Gastrocnemius medialis (tissue), 4 donors: Measurements from ENCODE around the gene MDFIC. TPM values are rescaled to one million over a fixed set of nuclear protein-coding genes. Genes with fewer than 3 reads are reported as not detected.

Experiments
- ATAC-seq, 2 donors: fragments of 150-250 bp; one replicate each; pipeline ENCODE4 v1.9.1; 2016
- DNase-seq, 2 donors: peaks; one replicate each; pipeline ENCODE4 v3.0.0-alpha.2; 2019
- H3K27ac ChIP-seq, 4 donors: fragments of 200-600 bp; sonication (generic); 1 replicate in 1 of 4; 2 replicates in 3 of 4; pipeline ENCODE4 v1.5.1; 2016 to 2018; ENCODE audit warnings: mild to moderate bottlenecking in 2 of 4, moderate library complexity in 1 of 4
- H3K27me3 ChIP-seq, 3 donors: fragments of 200-600 bp; sonication (generic) in 2 of 3; 1 replicate in 1 of 3; 2 replicates in 2 of 3; pipeline versions ENCODE4 v1.5.1 to v1.6.0; 2016 to 2019; ENCODE audit warnings: mild to moderate bottlenecking in 1 of 3, moderate library complexity in 1 of 3
- H3K36me3 ChIP-seq, 2 donors: fragments of 200-600 bp; sonication (generic) in 1 of 2; one replicate each; pipeline ENCODE4 v1.5.1; 2017 to 2018
- H3K4me1 ChIP-seq, 2 donors: fragments of 200-600 bp; sonication (generic) in 1 of 2; one replicate each; pipeline ENCODE4 v1.5.1; 2016 to 2017; ENCODE audit warnings: mild to moderate bottlenecking in 2 of 2
- H3K4me3 ChIP-seq, 4 donors: fragments of 200-600 bp; sonication (generic) in 3 of 4; 1 replicate in 1 of 4; 2 replicates in 3 of 4; pipeline ENCODE4 v1.5.1; 2016 to 2019; ENCODE audit warnings: mild to moderate bottlenecking in 2 of 4
- H3K9me3 ChIP-seq, 3 donors: fragments of 200-600 bp; sonication (generic) in 2 of 3; 1 replicate in 1 of 3; 2 replicates in 2 of 3; pipeline ENCODE4 v1.5.1; 2016 to 2019
- POLR2A ChIP-seq, 2 donors: fragments of 450-650 bp; IDR thresholded peaks; one replicate each; pipeline ENCODE4 v1.6.1; 2017; ENCODE audit warnings: antibody characterized with exemption in 2 of 2, mild to moderate bottlenecking in 2 of 2, moderate library complexity in 2 of 2
- in situ Hi-C, 4 donors: fragments of 200-750 bp; cut with MboI; loops; one replicate each; pipeline versions ENCODE4 v1.15.0 to v1.8.0; 2017; ENCODE audit warnings: low sequenced_read_pairs in 4 of 4
- intact Hi-C: fragments of 100-400 bp; cut with DNase I; formaldehyde crosslinking; loops from one replicate; pipeline ENCODE4 v1.15.1; 2023; ENCODE audit warnings: low total_unique reads
- total RNA-seq, 4 donors: library from RNA; depleted of rRNA; stranded (reverse); fragments of >200 nt; gene quantifications; one replicate each; pipeline versions ENCODE4 v1.1.0 to v1.2.3, GENCODE V29; 2016
- TF ChIP-seq, protein P1 (sequence below), 5 experiments: fragments of 450-650 bp in 3 of 5; fragments of 200-600 bp in 2 of 5; sonication (generic) in 2 of 5; IDR thresholded peaks in 4 of 5; conservative IDR thresholded peaks in 1 of 5; 1 replicate in 4 of 5; 2 replicates in 1 of 5; pipeline ENCODE4 v1.5.1; 2016 to 2019; ENCODE audit warnings: antibody characterized with exemption in 5 of 5, mild to moderate bottlenecking in 3 of 5, moderate library complexity in 3 of 5

MDFIC gene
- total RNA-seq, 4 donors from 2014 or later: 6.3 to 11.6 (median 10.6) TPM

GRCh38 chr7:115034515-115034914 is 112.6 kb downstream of the MDFIC start:
- no peak overlapping the region for H3K4me3 ChIP-seq
- H3K36me3 ChIP-seq: no peaks in the 10 kb centered on the region
- H3K4me1 ChIP-seq: no peaks in the 10 kb centered on the region
- ATAC-seq: no peak
- no peaks in the 10 kb centered on the region for H3K27me3 ChIP-seq
- TF ChIP-seq POLR2A (IDR thresholded peaks at IDR 0.05): no peak
- TF ChIP-seq, protein P1, sequence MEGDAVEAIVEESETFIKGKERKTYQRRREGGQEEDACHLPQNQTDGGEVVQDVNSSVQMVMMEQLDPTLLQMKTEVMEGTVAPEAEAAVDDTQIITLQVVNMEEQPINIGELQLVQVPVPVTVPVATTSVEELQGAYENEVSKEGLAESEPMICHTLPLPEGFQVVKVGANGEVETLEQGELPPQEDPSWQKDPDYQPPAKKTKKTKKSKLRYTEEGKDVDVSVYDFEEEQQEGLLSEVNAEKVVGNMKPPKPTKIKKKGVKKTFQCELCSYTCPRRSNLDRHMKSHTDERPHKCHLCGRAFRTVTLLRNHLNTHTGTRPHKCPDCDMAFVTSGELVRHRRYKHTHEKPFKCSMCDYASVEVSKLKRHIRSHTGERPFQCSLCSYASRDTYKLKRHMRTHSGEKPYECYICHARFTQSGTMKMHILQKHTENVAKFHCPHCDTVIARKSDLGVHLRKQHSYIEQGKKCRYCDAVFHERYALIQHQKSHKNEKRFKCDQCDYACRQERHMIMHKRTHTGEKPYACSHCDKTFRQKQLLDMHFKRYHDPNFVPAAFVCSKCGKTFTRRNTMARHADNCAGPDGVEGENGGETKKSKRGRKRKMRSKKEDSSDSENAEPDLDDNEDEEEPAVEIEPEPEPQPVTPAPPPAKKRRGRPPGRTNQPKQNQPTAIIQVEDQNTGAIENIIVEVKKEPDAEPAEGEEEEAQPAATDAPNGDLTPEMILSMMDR (IDR thresholded peaks at IDR 0.05 in 4 of 5, conservative IDR thresholded peaks at IDR 0.05 in 1 of 5): no peak
- H3K27ac ChIP-seq: no peak overlapping the region
- no peak for DNase-seq
- no peaks in the 10 kb centered on the region for H3K9me3 ChIP-seq
- intact Hi-C loops: no loop called here
- in situ Hi-C loops: no loop called here

GRCh38 chr7:115037128-115037802 is 115.4 kb downstream of the MDFIC start:
- ATAC-seq: no peak
- H3K4me1 ChIP-seq: no peaks in the 10 kb centered on the region
- in situ Hi-C loops (no loop called here), intact Hi-C loops (no loop called here)
- H3K9me3 ChIP-seq: no peaks in the 10 kb centered on the region
- no peaks in the 10 kb centered on the region for H3K27me3 ChIP-seq
- H3K4me3 ChIP-seq: no peak overlapping the region
- TF ChIP-seq, protein P1 (IDR thresholded peaks at IDR 0.05 in 4 of 5, conservative IDR thresholded peaks at IDR 0.05 in 1 of 5): no peak
- no peak for TF ChIP-seq POLR2A (IDR thresholded peaks at IDR 0.05)
- H3K27ac ChIP-seq: no peak overlapping the region
- no peaks in the 10 kb centered on the region for H3K36me3 ChIP-seq
- DNase-seq: no peak

DNA sequence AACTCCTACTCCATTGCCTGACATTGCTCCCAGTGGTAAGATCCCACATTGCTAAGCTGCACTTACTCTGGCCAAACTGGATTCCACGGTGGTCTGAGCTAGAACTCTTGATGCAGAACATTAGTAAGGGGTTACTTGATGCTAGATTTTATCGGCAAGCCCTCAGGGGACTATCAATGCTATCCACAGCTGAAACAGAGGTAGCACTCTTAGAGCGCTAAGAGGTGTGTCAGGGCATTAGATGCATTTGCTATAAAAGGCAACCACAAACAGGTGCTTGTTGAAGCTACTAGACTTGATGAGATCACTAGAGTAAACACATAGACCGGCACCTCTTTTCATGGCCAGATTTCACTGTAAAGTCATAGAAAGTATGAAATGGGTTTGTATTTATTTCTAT is 116.3 kb downstream of the MDFIC start:
- in situ Hi-C loops: no loop called here

DNA sequence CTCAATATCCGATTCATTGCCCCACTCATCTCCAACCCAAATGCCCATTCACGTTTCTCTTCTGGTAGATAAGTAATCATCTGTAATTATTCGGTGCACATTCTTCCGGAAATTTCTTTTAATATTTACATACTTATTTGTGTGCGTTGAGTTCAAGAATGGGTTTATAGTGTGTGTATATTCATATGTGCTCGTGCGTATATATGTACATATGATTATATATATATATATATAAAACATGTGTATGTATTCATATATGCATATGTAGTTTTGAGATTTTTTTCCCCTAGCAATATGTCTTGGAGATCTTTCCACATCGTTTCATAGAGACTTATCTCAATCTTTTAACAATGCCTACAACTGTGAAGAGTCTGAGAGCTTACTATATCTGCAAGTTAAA is 118.2 kb downstream of the MDFIC start:
- no peak for TF ChIP-seq POLR2A (IDR thresholded peaks at IDR 0.05)
- TF ChIP-seq, protein P1 (IDR thresholded peaks at IDR 0.05 in 4 of 5, conservative IDR thresholded peaks at IDR 0.05 in 1 of 5): no peak
- H3K4me1 ChIP-seq: no peaks in the 10 kb centered on the region
- H3K4me3 ChIP-seq: no peak overlapping the region
- DNase-seq (no peak), ATAC-seq (no peak)
- H3K27me3 ChIP-seq: no peaks in the 10 kb centered on the region
- H3K36me3 ChIP-seq: no peaks in the 10 kb centered on the region
- H3K9me3 ChIP-seq: no peaks in the 10 kb centered on the region
- no peak overlapping the region for H3K27ac ChIP-seq
- intact Hi-C loops: no loop called here
- in situ Hi-C loops: no loop called here

More for the DNA sequence above, 116.3 kb downstream of the MDFIC start:
- no peaks in the 10 kb centered on the region for H3K27me3 ChIP-seq
- H3K9me3 ChIP-seq: no peaks in the 10 kb centered on the region
- TF ChIP-seq, protein P1 (IDR thresholded peaks at IDR 0.05 in 4 of 5, conservative IDR thresholded peaks at IDR 0.05 in 1 of 5): no peak
- TF ChIP-seq POLR2A (IDR thresholded peaks at IDR 0.05): no peak
- H3K36me3 ChIP-seq: no peaks in the 10 kb centered on the region
- intact Hi-C loops: no loop called here
- no peak overlapping the region for H3K4me3 ChIP-seq
- no peaks in the 10 kb centered on the region for H3K4me1 ChIP-seq
- DNase-seq (no peak), ATAC-seq (no peak)
- no peak overlapping the region for H3K27ac ChIP-seq

DNA sequence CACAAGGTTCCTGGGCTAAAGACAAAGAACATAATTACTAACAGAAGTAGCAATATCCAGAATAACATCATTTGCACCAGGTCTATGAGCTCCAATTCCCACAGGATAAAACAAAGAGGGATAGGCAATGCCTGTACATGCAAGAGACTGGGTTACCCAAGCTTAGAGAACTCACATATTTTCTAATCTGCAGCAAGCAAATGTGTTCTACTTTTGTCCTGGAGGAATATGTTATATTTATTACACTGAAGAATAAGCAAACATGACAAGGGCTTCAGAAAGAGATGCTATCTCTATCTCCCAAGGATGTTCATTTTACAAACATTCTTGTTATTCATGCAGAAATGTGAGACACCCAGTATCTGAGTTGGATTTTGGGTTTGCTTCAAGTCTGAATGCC is 118.6 kb downstream of the MDFIC start:
- H3K27ac ChIP-seq: no peak overlapping the region
- DNase-seq (no peak), ATAC-seq (no peak)
- intact Hi-C loops (no loop called here), in situ Hi-C loops (no loop called here)
- H3K4me1 ChIP-seq: no peaks in the 10 kb centered on the region
- TF ChIP-seq, protein P1 (IDR thresholded peaks at IDR 0.05 in 4 of 5, conservative IDR thresholded peaks at IDR 0.05 in 1 of 5): no peak
- no peaks in the 10 kb centered on the region for H3K9me3 ChIP-seq
- H3K36me3 ChIP-seq: no peaks in the 10 kb centered on the region
- H3K4me3 ChIP-seq: no peak overlapping the region
- H3K27me3 ChIP-seq: no peaks in the 10 kb centered on the region
